ENCODE results near the gene GDPD1.

GDPD1 gene

DNA sequence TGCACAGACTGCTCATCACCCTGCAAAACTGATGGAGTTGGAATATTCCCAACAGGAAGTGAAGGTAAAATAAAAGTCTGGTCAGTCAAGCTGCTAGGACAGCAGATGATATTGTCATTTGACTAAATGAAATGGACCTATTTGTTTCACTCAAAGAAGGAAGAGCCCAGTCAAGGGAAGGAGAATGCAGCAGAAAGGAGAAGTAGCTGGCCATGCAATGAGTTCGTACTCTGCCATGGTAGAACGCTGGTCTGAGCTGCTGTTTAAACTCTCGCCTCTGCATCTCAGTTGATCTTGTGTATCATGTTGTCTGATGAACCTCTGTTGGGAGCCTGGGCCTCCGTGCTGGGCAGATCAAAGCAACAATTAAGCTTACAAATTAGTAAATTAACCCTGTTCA, 95.6 kb downstream of the GDPD1 start:
- DNase-seq (ENCODE audit: low read depth in 2 of 2), result no peak

Measured in activated CD8-positive, alpha-beta memory T cell treated with anti-CD3 and anti-CD28 coated beads for 4 hours (primary cell).